HepG2 (cell line): ENCODE measurements around the gene STK25. TPM values are rescaled to one million over a fixed set of nuclear protein-coding genes. Genes with fewer than 3 reads are reported as not detected.

Source experiments
- ATAC-seq: fragments of 200-7000 bp; cut with Tn5 transposase; 3 replicates; pipeline ENCODE4 v1.9.1; 2020; ENCODE audit warnings: mild to moderate bottlenecking, moderate library complexity
- BruUV-seq: library from RNA; stranded (reverse); fragments of 400-500 nt; replicated peaks from 2 replicates; lab custom pipeline; 2021; lab: Mats Ljungman, UMichigan
- CTCF ChIA-PET: fragments of 300-600 bp; formaldehyde crosslinking; extraction: SDS; loops from one replicate; lab custom pipeline; 2021; ENCODE audit warnings: low total read pairs, inconsistent platforms, low intra/inter-chr PET ratio; lab: Yijun Ruan, JAX
- POLR2A ChIA-PET: fragments of 350-600 bp; sonication (Branson Sonifier 250); formaldehyde crosslinking; loops from one replicate; lab custom pipeline; 2020; ENCODE audit warnings: antibody characterized with exemption, inconsistent platforms; lab: Yijun Ruan, JAX
- DNase-seq: peaks from one replicate; pipeline ENCODE4 v3.0.0-alpha.2; 2015; ENCODE audit warnings: low spot score
- FAIRE-seq: peaks from 3 replicates; lab custom pipeline; 2011; peaks lifted over from hg19 to GRCh38; lab: Jason Lieb, UNC
- H2AFZ ChIP-seq: one replicate; pipeline ENCODE4 v1.6.1; 2011; ENCODE audit warnings: low read length, inconsistent platforms
- H3K27ac ChIP-seq: fragments of 300-600 bp; 3 replicates; pipeline ENCODE4 v1.8.0; 2011; ENCODE audit warnings: mixed run types, mild to moderate bottlenecking, mixed read lengths, low read length, inconsistent platforms; ENCODE audit not compliant: insufficient read depth; ENCODE audit errors: extremely low read length
- H3K27me3 ChIP-seq, 2 experiments: fragments of 200-600 bp in 1 of 2; 2 replicates in 1 of 2; 3 replicates in 1 of 2; pipeline versions ENCODE4 v1.6.0 to v1.8.0; 2011; ENCODE audit warnings: low read length in 2 of 2, mild to moderate bottlenecking in 2 of 2, moderate library complexity in 2 of 2, inconsistent platforms in 1 of 2; ENCODE audit not compliant: insufficient read depth in 2 of 2, control insufficient read depth in 1 of 2
- H3K36me3 ChIP-seq, 2 experiments: fragments of 200-600 bp in 1 of 2; replicated peaks in 1 of 2; 2 replicates in 1 of 2; 3 replicates in 1 of 2; pipeline versions ENCODE4 v1.5.1 to v1.8.0; 2011; ENCODE audit warnings: low read length in 2 of 2, inconsistent platforms in 1 of 2; ENCODE audit not compliant: insufficient read depth in 2 of 2, control insufficient read depth in 1 of 2
- H3K4me1 ChIP-seq: 2 replicates; pipeline ENCODE4 v1.5.1; 2012; ENCODE audit warnings: low read length, inconsistent platforms; ENCODE audit not compliant: insufficient read depth
- H3K4me2 ChIP-seq: 2 replicates; pipeline ENCODE4 v1.6.0; 2011; ENCODE audit warnings: low read depth, low read length, inconsistent platforms
- H3K4me3 ChIP-seq, 3 experiments: fragments of 200-600 bp in 1 of 3; sonication (generic), shearing (Covaris generic) in 1 of 3; replicated peaks in 1 of 3; 2 replicates each; pipeline ENCODE4 v1.5.1; 2011 to 2016; ENCODE audit warnings: low read length in 3 of 3, inconsistent platforms in 2 of 3, low read depth in 2 of 3, mild to moderate bottlenecking in 2 of 3, control low read depth in 1 of 3, mixed read lengths in 1 of 3; ENCODE audit not compliant: insufficient read depth in 1 of 3
- H3K79me2 ChIP-seq: one replicate; pipeline ENCODE4 v1.6.1; 2011; ENCODE audit warnings: low read length, inconsistent platforms; ENCODE audit not compliant: insufficient read depth
- H3K9ac ChIP-seq: 2 replicates; pipeline ENCODE4 v1.6.0; 2011; ENCODE audit warnings: mild to moderate bottlenecking, low read depth, low read length, inconsistent platforms; ENCODE audit not compliant: insufficient read depth
- H3K9me3 ChIP-seq: 2 replicates; pipeline ENCODE4 v1.5.1; 2012; ENCODE audit warnings: mild to moderate bottlenecking, low read length
- H4K20me1 ChIP-seq: 2 replicates; pipeline ENCODE4 v1.6.0; 2011; ENCODE audit warnings: inconsistent platforms, mild to moderate bottlenecking, low read length, moderate library complexity; ENCODE audit not compliant: insufficient read depth
- E2F2 ChIP-seq: sonication (generic); formaldehyde crosslinking; IDR thresholded peaks from 2 replicates; pipeline ENCODE4 v1.4.0; 2020; ENCODE audit warnings: missing genetic modification reagents, borderline replicate concordance
- IKZF1 ChIP-seq: fragments of 450-650 bp; IDR thresholded peaks from 2 replicates; pipeline ENCODE4 v1.7.1; 2016
- NR2C2 ChIP-seq: sonication (generic); formaldehyde crosslinking; IDR thresholded peaks from 2 replicates; pipeline ENCODE4 v1.4.0; 2020; ENCODE audit warnings: missing genetic modification reagents, mild to moderate bottlenecking, moderate library complexity, borderline replicate concordance
- RBFOX2 ChIP-seq: fragments of 200-400 bp; formaldehyde crosslinking; IDR thresholded peaks from 2 replicates; pipeline ENCODE4 v1.6.1; 2017; ENCODE audit warnings: low read depth, mild to moderate bottlenecking, low read length
- TOPORS ChIP-seq: sonication (generic); formaldehyde crosslinking; IDR thresholded peaks from 2 replicates; pipeline ENCODE4 v1.8.0; 2023; ENCODE audit warnings: mild to moderate bottlenecking, missing genetic modification reagents
- WIZ ChIP-seq: sonication (generic); formaldehyde crosslinking; IDR thresholded peaks from 2 replicates; pipeline ENCODE4 v1.5.1; 2020; ENCODE audit warnings: mild to moderate bottlenecking, missing genetic modification reagents
- YY1 ChIP-seq: IDR thresholded peaks from 2 replicates; pipeline ENCODE4 v1.6.1; 2011; ENCODE audit warnings: low read length, low read depth, moderate library complexity, mild to moderate bottlenecking; ENCODE audit not compliant: insufficient read depth, insufficient replicate concordance
- ZBTB10 ChIP-seq: sonication (generic); formaldehyde crosslinking; IDR thresholded peaks from 2 replicates; pipeline ENCODE4 v1.4.0; 2020; ENCODE audit warnings: missing genetic modification reagents, borderline replicate concordance
- ZNF335 ChIP-seq: sonication (generic); formaldehyde crosslinking; IDR thresholded peaks from 2 replicates; pipeline ENCODE4 v1.4.0; 2020; ENCODE audit warnings: missing genetic modification reagents
- ZNF362 ChIP-seq: sonication (generic); formaldehyde crosslinking; IDR thresholded peaks from 2 replicates; pipeline ENCODE4 v1.4.0; 2020; ENCODE audit warnings: missing genetic modification reagents, mild to moderate bottlenecking, borderline replicate concordance
- ZNF552 ChIP-seq: sonication (generic); formaldehyde crosslinking; IDR thresholded peaks from 2 replicates; pipeline ENCODE4 v1.9.0; 2022; ENCODE audit warnings: missing genetic modification reagents, mild to moderate bottlenecking, borderline replicate concordance
- ZNF672 ChIP-seq: sonication (generic); formaldehyde crosslinking; IDR thresholded peaks from 2 replicates; pipeline ENCODE4 v1.8.1; 2022; ENCODE audit warnings: missing genetic modification reagents
- WGBS: methylation state at CpG from one replicate; pipeline ENCODE4 v1.1.6; 2017; ENCODE audit warnings: low lambda C conversion rate; 5-methylcytosine and 5-hydroxymethylcytosine counted together
- in situ Hi-C: cut with HindIII; loops from 2 replicates; pipeline ENCODE4 v1.10.0; 2017; ENCODE audit warnings: low pct_unique_long_range_greater_than_20kb; ENCODE audit not compliant: extremely low pct_ligation_motif_present
- intact Hi-C: fragments of 100-400 bp; cut with micrococcal nuclease; formaldehyde crosslinking; loops from one replicate; pipeline ENCODE4 v1.10.0; 2022; ENCODE audit not compliant: unreplicated experiment
- polyA plus RNA-seq, 8 experiments: library from polyadenylated mRNA; depleted of rRNA in 3 of 8; stranded (reverse) in 7 of 8; unstranded in 1 of 8; fragments of >200 nt; fragmentation: Illumina TruSeq in 4 of 8; extraction: Trizol in 4 of 8; gene quantifications; 2 replicates each; pipeline versions ENCODE4 v1.2.1 to v1.2.3, GENCODE V29; 2011 to 2016; ENCODE audit warnings: low read depth in 4 of 8, missing spikeins in 1 of 8, mixed read lengths in 1 of 8; ENCODE audit not compliant: insufficient read depth in 1 of 8
- total RNA-seq, 5 experiments: library from RNA; depleted of rRNA; stranded (reverse); fragments of >200 nt; fragmentation: Illumina TruSeq; extraction: Trizol; gene quantifications; 2 replicates each; pipeline ENCODE4 v1.2.3, GENCODE V29; 2016; ENCODE audit warnings: low read depth in 1 of 5

The STK25 gene
- total and polyA plus RNA-seq, 2 of the 13 experiments (the other 11 are each of a cell fraction or from before 2014, with no cell fraction given) = 177 to 481 TPM

GRCh38 chr2:241461693-241462677 lies 46.4 kb downstream of the STK25 start:
- H3K4me3 ChIP-seq = no peak overlapping the region
- H3K9ac ChIP-seq = no peak overlapping the region
- H3K4me2 ChIP-seq = no peak overlapping the region
- no peak for DNase-seq
- H3K27me3 ChIP-seq = no peaks in the 10 kb centered on the region
- POLR2A ChIA-PET = no interaction called here
- TF ChIP-seq NR2C2 (CRISPR knock-in tag) = 0 out of 2 replicates have a peak, but pooled peaks have one; percentile 7
- TF ChIP-seq IKZF1 = no peak
- 93% methylated on average over 18 of the region's 19 CpGs for WGBS
- no peaks in the 10 kb centered on the region for H3K36me3 ChIP-seq
- H3K4me1 ChIP-seq = no peaks in the 10 kb centered on the region
- no peaks in the 10 kb centered on the region for H3K79me2 ChIP-seq
- intact Hi-C loops (no loop called here), in situ Hi-C loops (no loop called here)
- no TSS peak for BruUV-seq
- H2AFZ ChIP-seq = no peak overlapping the region
- CTCF ChIA-PET = no interaction called here
- no peak overlapping the region for H3K27ac ChIP-seq
- no peaks in the 10 kb centered on the region for H4K20me1 ChIP-seq
- no peaks in the 10 kb centered on the region for H3K9me3 ChIP-seq
- ATAC-seq = peak; percentile 6; the same call in 2 of the 3 replicates
- no peak for FAIRE-seq

DNA sequence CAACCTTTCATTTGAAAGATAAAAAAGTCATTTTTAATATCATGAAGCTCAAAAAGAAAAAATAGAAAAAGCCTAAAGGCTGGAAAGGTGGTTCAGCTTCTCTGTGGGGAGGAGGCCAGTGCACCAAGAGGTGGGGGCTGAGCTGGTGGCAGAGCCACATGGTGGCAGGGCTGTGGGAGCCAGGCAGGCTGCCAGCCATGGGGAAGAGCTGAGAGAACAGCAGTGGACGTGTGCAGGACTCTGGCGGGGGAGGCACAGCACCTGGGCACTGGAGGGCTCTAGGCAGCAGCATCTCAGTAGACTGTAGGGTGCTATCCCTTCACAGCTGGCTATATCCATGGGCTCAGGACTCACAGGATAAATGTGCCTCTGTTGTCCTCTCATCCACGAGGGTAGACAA lies 47.8 kb downstream of the STK25 start:
- no peak overlapping the region for H3K4me3 ChIP-seq
- H3K27ac ChIP-seq = no peak overlapping the region
- no peaks in the 10 kb centered on the region for H3K27me3 ChIP-seq
- H3K4me1 ChIP-seq = no peaks in the 10 kb centered on the region
- in situ Hi-C loops = no loop called here
- no peak overlapping the region for H2AFZ ChIP-seq
- no peak overlapping the region for H3K4me2 ChIP-seq
- FAIRE-seq = no peak
- DNase-seq = no peak
- H3K36me3 ChIP-seq = no peaks in the 10 kb centered on the region
- CTCF ChIA-PET = no interaction called here
- H3K9me3 ChIP-seq = no peaks in the 10 kb centered on the region
- H3K9ac ChIP-seq = no peak overlapping the region
- intact Hi-C loops = no loop called here
- BruUV-seq = no TSS peak
- 61% methylated on average over 3 of the region's 3 CpGs for WGBS
- H4K20me1 ChIP-seq = no peaks in the 10 kb centered on the region
- H3K79me2 ChIP-seq = no peaks in the 10 kb centered on the region
- POLR2A ChIA-PET = no interaction called here
- peak; percentile 10 for ATAC-seq
- no peak for TF ChIP-seq YY1
- no peak for TF ChIP-seq RBFOX2
- no peak for TF ChIP-seq ZBTB10
- TF ChIP-seq ZNF362 (CRISPR knock-in tag) = no peak
- TF ChIP-seq E2F2 (CRISPR knock-in tag) = no peak
- no peak for TF ChIP-seq ZNF335 (CRISPR knock-in tag)
- TF ChIP-seq ZNF672 (CRISPR knock-in tag) = no peak
- TF ChIP-seq ZNF552 (CRISPR knock-in tag) = no peak
- no peak for TF ChIP-seq TOPORS (CRISPR knock-in tag)
- no peak for TF ChIP-seq WIZ (CRISPR knock-in tag)
